SK-N-SH treated with all-trans-retinoic acid at 6 μM for 48 hours (cell line): ENCODE results near the gene TTC28.
A peak's percentile ranks its signal among the peaks of the same experiment; 100 is the strongest.

Source experiments
- ATAC-seq: fragments of 200-7000 bp; cut with Tn5 transposase; 3 replicates; pipeline ENCODE4 v1.9.1; 2020; ENCODE audit warnings: mild to moderate bottlenecking, moderate library complexity
- BACH2 ChIP-seq: fragments of 250-450 bp; sonication (Bioruptor Pico); IDR thresholded peaks from 2 replicates; pipeline ENCODE4 v1.9.0; 2021; ENCODE audit warnings: mild to moderate bottlenecking, borderline replicate concordance
- CSDC2 ChIP-seq: fragments of 250-450 bp; sonication (Bioruptor Pico); IDR thresholded peaks from 2 replicates; pipeline ENCODE4 v1.5.0; 2020; ENCODE audit warnings: mild to moderate bottlenecking, moderate library complexity
- ESRRG ChIP-seq: fragments of 250-450 bp; sonication (Bioruptor Pico); IDR thresholded peaks from 2 replicates; pipeline ENCODE4 v1.6.1; 2021; ENCODE audit warnings: mild to moderate bottlenecking
- OSR1 ChIP-seq: fragments of 250-450 bp; sonication (Bioruptor Pico); IDR thresholded peaks from 2 replicates; pipeline ENCODE4 v1.8.0; 2022; ENCODE audit warnings: moderate library complexity, mild to moderate bottlenecking, inconsistent platforms
- PPARA ChIP-seq: fragments of 250-450 bp; sonication (Bioruptor Pico); IDR thresholded peaks from 2 replicates; pipeline ENCODE4 v1.5.0; 2020; ENCODE audit warnings: mild to moderate bottlenecking, borderline replicate concordance
- RARB ChIP-seq: fragments of 250-450 bp; sonication (Bioruptor Pico); IDR thresholded peaks from 2 replicates; pipeline ENCODE4 v1.8.0; 2021; ENCODE audit warnings: mild to moderate bottlenecking, moderate library complexity
- SNAI2 ChIP-seq: fragments of 250-450 bp; sonication (Bioruptor Pico); IDR thresholded peaks from 2 replicates; pipeline ENCODE4 v1.5.0; 2020; ENCODE audit warnings: mild to moderate bottlenecking, moderate library complexity
- TCF4 ChIP-seq: fragments of 250-450 bp; sonication (Bioruptor Pico); IDR thresholded peaks from 2 replicates; pipeline ENCODE4 v1.8.0; 2021; ENCODE audit warnings: mild to moderate bottlenecking, moderate library complexity, borderline replicate concordance
- TOX ChIP-seq: fragments of 250-450 bp; sonication (Bioruptor Pico); IDR thresholded peaks from 2 replicates; pipeline ENCODE4 v1.8.0; 2021; ENCODE audit warnings: mild to moderate bottlenecking, moderate library complexity, borderline replicate concordance
- ZC3H10 ChIP-seq: fragments of 250-450 bp; sonication (Bioruptor Pico); IDR thresholded peaks from 2 replicates; pipeline ENCODE4 v1.5.1; 2021; ENCODE audit warnings: mild to moderate bottlenecking, moderate library complexity
- ZFP3 ChIP-seq: fragments of 250-450 bp; sonication (Bioruptor Pico); IDR thresholded peaks from 2 replicates; pipeline ENCODE4 v1.5.0; 2020; ENCODE audit warnings: mild to moderate bottlenecking, moderate library complexity
- ZFP30 ChIP-seq: fragments of 450-650 bp; formaldehyde crosslinking; IDR thresholded peaks from 2 replicates; pipeline ENCODE4 v1.5.0; 2022; ENCODE audit warnings: mild to moderate bottlenecking, moderate library complexity
- ZNF565 ChIP-seq: fragments of 450-650 bp; formaldehyde crosslinking; conservative IDR thresholded peaks from 2 replicates; pipeline ENCODE4 v1.5.0; 2020; ENCODE audit warnings: low read depth, mild to moderate bottlenecking, moderate library complexity
- ZNF8 ChIP-seq: fragments of 450-650 bp; formaldehyde crosslinking; IDR thresholded peaks from 2 replicates; pipeline ENCODE4 v1.5.0; 2020; ENCODE audit warnings: mild to moderate bottlenecking, moderate library complexity
- TF ChIP-seq, protein P1 (sequence below): fragments of 250-450 bp; sonication (Bioruptor Pico); IDR thresholded peaks from 2 replicates; pipeline ENCODE4 v1.5.0; 2020; ENCODE audit warnings: mild to moderate bottlenecking, moderate library complexity
- TF ChIP-seq, protein P2 (sequence below): fragments of 250-450 bp; sonication (Bioruptor Pico); IDR thresholded peaks from 2 replicates; pipeline ENCODE4 v1.8.0; 2021; ENCODE audit warnings: low read depth, mild to moderate bottlenecking, moderate library complexity, borderline replicate concordance
- TF ChIP-seq, protein P3 (sequence below): fragments of 250-450 bp; sonication (Bioruptor Pico); IDR thresholded peaks from 2 replicates; pipeline ENCODE4 v1.8.0; 2020; ENCODE audit warnings: mild to moderate bottlenecking, moderate library complexity, borderline replicate concordance
- TF ChIP-seq, protein P4 (sequence below): fragments of 250-450 bp; sonication (Bioruptor Pico); IDR thresholded peaks from 2 replicates; pipeline ENCODE4 v1.5.1; 2020; ENCODE audit warnings: low read depth, mild to moderate bottlenecking, moderate library complexity

TTC28 gene

GRCh38 chr22:27952091-27952490 is 727.5 kb downstream of the TTC28 start:
- peak; percentile 83 for ATAC-seq
- TF ChIP-seq, protein P1, sequence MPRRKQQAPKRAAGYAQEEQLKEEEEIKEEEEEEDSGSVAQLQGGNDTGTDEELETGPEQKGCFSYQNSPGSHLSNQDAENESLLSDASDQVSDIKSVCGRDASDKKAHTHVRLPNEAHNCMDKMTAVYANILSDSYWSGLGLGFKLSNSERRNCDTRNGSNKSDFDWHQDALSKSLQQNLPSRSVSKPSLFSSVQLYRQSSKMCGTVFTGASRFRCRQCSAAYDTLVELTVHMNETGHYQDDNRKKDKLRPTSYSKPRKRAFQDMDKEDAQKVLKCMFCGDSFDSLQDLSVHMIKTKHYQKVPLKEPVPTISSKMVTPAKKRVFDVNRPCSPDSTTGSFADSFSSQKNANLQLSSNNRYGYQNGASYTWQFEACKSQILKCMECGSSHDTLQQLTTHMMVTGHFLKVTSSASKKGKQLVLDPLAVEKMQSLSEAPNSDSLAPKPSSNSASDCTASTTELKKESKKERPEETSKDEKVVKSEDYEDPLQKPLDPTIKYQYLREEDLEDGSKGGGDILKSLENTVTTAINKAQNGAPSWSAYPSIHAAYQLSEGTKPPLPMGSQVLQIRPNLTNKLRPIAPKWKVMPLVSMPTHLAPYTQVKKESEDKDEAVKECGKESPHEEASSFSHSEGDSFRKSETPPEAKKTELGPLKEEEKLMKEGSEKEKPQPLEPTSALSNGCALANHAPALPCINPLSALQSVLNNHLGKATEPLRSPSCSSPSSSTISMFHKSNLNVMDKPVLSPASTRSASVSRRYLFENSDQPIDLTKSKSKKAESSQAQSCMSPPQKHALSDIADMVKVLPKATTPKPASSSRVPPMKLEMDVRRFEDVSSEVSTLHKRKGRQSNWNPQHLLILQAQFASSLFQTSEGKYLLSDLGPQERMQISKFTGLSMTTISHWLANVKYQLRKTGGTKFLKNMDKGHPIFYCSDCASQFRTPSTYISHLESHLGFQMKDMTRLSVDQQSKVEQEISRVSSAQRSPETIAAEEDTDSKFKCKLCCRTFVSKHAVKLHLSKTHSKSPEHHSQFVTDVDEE (CRISPR knock-in tag) = no peak
- TF ChIP-seq TCF4 (CRISPR knock-in tag) (no peak), ZNF8 (CRISPR knock-in tag) (no peak), OSR1 (CRISPR knock-in tag) (no peak)
- TF ChIP-seq, protein P2, sequence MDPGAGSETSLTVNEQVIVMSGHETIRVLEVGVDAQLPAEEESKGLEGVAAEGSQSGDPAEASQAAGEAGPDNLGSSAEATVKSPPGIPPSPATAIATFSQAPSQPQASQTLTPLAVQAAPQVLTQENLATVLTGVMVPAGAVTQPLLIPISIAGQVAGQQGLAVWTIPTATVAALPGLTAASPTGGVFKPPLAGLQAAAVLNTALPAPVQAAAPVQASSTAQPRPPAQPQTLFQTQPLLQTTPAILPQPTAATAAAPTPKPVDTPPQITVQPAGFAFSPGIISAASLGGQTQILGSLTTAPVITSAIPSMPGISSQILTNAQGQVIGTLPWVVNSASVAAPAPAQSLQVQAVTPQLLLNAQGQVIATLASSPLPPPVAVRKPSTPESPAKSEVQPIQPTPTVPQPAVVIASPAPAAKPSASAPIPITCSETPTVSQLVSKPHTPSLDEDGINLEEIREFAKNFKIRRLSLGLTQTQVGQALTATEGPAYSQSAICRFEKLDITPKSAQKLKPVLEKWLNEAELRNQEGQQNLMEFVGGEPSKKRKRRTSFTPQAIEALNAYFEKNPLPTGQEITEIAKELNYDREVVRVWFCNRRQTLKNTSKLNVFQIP (CRISPR knock-in tag) = no peak
- TF ChIP-seq, protein P3, sequence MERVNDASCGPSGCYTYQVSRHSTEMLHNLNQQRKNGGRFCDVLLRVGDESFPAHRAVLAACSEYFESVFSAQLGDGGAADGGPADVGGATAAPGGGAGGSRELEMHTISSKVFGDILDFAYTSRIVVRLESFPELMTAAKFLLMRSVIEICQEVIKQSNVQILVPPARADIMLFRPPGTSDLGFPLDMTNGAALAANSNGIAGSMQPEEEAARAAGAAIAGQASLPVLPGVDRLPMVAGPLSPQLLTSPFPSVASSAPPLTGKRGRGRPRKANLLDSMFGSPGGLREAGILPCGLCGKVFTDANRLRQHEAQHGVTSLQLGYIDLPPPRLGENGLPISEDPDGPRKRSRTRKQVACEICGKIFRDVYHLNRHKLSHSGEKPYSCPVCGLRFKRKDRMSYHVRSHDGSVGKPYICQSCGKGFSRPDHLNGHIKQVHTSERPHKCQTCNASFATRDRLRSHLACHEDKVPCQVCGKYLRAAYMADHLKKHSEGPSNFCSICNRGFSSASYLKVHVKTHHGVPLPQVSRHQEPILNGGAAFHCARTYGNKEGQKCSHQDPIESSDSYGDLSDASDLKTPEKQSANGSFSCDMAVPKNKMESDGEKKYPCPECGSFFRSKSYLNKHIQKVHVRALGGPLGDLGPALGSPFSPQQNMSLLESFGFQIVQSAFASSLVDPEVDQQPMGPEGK (CRISPR knock-in tag) = no peak

DNA sequence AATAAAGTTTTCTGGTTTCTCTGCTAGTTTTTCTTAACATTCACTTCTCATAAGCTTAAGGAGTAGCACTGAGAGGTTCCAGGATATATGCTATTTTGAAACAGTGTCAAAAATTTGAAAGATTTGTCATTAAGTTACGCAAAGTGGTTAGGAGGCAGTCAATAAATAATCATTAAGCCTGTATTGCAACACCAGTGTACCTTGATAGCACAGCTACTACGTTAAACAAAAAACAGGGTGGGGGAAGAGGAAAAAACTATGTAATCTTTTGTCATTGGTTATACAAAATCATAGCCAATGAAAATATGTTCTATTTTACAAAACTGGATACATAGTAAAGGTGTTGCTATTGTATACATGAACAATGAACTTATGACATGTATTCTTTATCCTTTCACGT is 730.2 kb downstream of the TTC28 start:
- TF ChIP-seq SNAI2 (CRISPR knock-in tag) (no peak), CSDC2 (CRISPR knock-in tag) (no peak), ESRRG (no peak), OSR1 (CRISPR knock-in tag) (no peak), TCF4 (CRISPR knock-in tag) (no peak), ZNF565 (CRISPR knock-in tag) (no peak), PPARA (no peak), RARB (CRISPR knock-in tag) (no peak), ZC3H10 (CRISPR knock-in tag) (no peak), ZFP30 (no peak), ZFP3 (CRISPR knock-in tag) (no peak)
- TF ChIP-seq, protein P4, sequence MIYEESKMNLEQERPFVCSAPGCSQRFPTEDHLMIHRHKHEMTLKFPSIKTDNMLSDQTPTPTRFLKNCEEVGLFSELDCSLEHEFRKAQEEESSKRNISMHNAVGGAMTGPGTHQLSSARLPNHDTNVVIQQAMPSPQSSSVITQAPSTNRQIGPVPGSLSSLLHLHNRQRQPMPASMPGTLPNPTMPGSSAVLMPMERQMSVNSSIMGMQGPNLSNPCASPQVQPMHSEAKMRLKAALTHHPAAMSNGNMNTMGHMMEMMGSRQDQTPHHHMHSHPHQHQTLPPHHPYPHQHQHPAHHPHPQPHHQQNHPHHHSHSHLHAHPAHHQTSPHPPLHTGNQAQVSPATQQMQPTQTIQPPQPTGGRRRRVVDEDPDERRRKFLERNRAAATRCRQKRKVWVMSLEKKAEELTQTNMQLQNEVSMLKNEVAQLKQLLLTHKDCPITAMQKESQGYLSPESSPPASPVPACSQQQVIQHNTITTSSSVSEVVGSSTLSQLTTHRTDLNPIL = no peak
- TF ChIP-seq, protein P3 (CRISPR knock-in tag) = no peak
- no peak for ATAC-seq

DNA sequence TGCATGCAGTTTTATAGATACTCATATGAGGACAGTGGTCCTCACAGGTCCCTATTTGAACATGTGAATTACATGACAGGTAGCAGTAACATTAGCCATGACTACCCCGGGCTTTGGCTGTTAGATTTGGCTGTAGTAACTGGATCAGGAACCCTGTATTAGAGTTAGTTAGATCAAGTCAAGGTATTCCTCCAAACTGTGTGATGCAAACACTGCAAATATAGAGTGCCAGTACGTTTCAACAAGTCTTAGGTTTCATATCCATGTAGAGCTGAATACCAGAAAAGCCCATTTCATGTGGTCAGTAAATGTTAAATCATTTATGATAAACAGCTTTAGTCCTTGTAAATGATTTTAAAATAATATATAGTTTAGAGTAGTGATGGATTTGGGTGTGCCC is 731.1 kb downstream of the TTC28 start:
- no peak for ATAC-seq
- TF ChIP-seq, protein P2 (CRISPR knock-in tag) = no peak
- no peak for TF ChIP-seq ZFP3 (CRISPR knock-in tag)
- TF ChIP-seq BACH2 (CRISPR knock-in tag) = no peak
- no peak for TF ChIP-seq TOX
- no peak for TF ChIP-seq ESRRG
- TF ChIP-seq, all 23 proteins: peak for 0
